ENCODE data around the gene TRIM17.

DNA sequence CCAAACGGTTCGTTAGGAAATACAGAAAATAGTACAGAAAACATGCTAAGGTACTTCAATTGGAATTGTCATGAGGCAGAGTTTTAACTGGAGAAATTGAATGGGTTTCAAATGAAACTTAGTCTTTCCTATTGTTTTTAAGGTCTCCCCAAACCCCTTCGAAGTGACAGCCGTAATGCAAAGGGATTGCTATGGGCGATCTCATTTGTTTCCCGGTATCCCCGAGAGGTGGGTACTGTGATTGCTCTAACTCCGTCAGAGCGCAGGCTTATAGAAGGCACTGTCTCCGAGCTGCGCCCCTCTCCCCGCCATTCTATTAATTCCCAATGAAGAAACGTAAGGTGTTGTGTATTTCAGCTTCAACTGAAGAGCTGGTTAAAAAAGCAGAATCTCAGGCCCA is 48.5 kb upstream of the TRIM17 start:
- TF ChIP-seq, protein P1, sequence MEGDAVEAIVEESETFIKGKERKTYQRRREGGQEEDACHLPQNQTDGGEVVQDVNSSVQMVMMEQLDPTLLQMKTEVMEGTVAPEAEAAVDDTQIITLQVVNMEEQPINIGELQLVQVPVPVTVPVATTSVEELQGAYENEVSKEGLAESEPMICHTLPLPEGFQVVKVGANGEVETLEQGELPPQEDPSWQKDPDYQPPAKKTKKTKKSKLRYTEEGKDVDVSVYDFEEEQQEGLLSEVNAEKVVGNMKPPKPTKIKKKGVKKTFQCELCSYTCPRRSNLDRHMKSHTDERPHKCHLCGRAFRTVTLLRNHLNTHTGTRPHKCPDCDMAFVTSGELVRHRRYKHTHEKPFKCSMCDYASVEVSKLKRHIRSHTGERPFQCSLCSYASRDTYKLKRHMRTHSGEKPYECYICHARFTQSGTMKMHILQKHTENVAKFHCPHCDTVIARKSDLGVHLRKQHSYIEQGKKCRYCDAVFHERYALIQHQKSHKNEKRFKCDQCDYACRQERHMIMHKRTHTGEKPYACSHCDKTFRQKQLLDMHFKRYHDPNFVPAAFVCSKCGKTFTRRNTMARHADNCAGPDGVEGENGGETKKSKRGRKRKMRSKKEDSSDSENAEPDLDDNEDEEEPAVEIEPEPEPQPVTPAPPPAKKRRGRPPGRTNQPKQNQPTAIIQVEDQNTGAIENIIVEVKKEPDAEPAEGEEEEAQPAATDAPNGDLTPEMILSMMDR (conservative IDR thresholded peaks at IDR 0.05; ENCODE audit: low read length) = no peak
- TF ChIP-seq EZH2phosphoT487 (IDR thresholded peaks at IDR 0.05; ENCODE audit: borderline replicate concordance, low read depth, low read length) = no peak
